HUES6 (cell line): ENCODE measurements around the gene DHRS12.

Source experiments
- H3K27ac ChIP-seq: 2 replicates; pipeline ENCODE4 v1.7.0; 2013; ENCODE audit warnings: low read depth, mild to moderate bottlenecking, low read length, inconsistent platforms
- H3K27me3 ChIP-seq: 2 replicates; pipeline ENCODE4 v1.6.1; 2013; ENCODE audit warnings: low read length; ENCODE audit not compliant: control insufficient read depth, insufficient read depth
- H3K36me3 ChIP-seq: 2 replicates; pipeline ENCODE4 v1.6.1; 2013; ENCODE audit warnings: low read length; ENCODE audit not compliant: control insufficient read depth, insufficient read depth
- H3K4me1 ChIP-seq: 2 replicates; pipeline ENCODE4 v1.6.1; 2013; ENCODE audit warnings: low read length; ENCODE audit not compliant: control insufficient read depth, insufficient read depth
- H3K4me3 ChIP-seq: 2 replicates; pipeline ENCODE4 v1.5.1; 2013; ENCODE audit warnings: low read depth, low read length
- H3K9ac ChIP-seq: one replicate; pipeline ENCODE4 v1.6.1; 2013; ENCODE audit warnings: mild to moderate bottlenecking, low read length
- H3K9me3 ChIP-seq: 2 replicates; pipeline ENCODE4 v1.6.1; 2013; ENCODE audit warnings: low read depth, low read length; ENCODE audit not compliant: control insufficient read depth, insufficient read depth

The DHRS12 gene

DNA sequence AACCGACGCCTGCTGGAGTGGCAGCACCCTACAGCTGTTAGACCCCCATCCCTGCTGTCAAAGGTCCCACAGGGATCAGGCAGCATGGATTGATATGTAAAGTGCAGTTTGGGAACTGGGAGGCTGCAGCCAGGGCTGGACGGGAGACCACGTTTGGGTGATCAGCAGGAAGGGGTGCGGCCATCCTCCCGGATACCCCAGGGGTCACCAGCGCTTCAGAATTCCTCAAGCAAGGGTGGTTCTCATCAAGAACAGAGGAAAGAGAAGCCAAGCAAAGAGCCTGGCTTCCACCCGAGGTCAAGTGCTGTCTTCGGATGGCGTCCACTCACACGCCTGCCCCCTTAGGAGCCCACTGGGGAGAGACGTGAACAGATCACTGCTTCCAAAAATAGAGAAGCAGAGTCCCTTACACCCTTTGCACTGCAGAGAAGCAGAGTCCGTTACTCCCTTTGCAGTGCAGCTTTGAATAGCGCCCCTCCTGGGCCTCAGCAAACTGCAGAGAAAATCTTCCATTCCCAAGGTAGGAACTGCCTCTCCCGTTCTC is 35.5 kb downstream of the DHRS12 start:
- Histone ChIP-seq H3K4me1 (peaks cover 14% of the 10 kb centered on the region), H3K27me3 (no peaks in the 10 kb centered on the region), H3K27ac (no peak overlapping the region), H3K36me3 (peaks cover 7% of the 10 kb centered on the region), H3K4me3 (no peak overlapping the region), H3K9ac (no peak overlapping the region), H3K9me3 (no peaks in the 10 kb centered on the region)

GRCh38 chr13:51767100-51767499 is 36.9 kb downstream of the DHRS12 start:
- Histone ChIP-seq H3K4me3 (no peak overlapping the region), H3K4me1 (peaks cover 14% of the 10 kb centered on the region), H3K27ac (no peak overlapping the region), H3K36me3 (peaks cover 20% of the 10 kb centered on the region), H3K9me3 (no peaks in the 10 kb centered on the region), H3K27me3 (no peaks in the 10 kb centered on the region), H3K9ac (no peak overlapping the region)

DNA sequence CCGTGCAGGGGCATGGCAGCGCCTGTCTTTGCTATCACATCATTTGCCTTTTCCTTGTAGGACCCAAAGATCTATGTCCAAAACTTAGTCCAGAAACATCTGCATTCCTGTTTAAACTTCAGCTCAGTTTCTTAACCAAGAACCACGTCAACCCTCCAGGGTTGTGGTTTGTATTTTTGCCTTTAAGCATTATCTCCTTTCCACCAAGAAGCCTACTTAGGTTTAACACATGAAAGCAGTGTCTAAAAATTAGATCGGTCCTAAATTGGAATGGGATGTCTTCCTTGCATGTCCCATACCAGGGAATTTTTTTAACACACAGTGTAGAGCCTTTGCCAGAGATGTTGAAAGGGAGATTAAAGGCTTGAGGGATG is 38.8 kb downstream of the DHRS12 start:
- peaks cover 14% of the 10 kb centered on the region for H3K4me1 ChIP-seq
- H3K9me3 ChIP-seq, result no peaks in the 10 kb centered on the region
- H3K4me3 ChIP-seq, result no peak overlapping the region
- H3K36me3 ChIP-seq, result peaks cover 36% of the 10 kb centered on the region
- no peaks in the 10 kb centered on the region for H3K27me3 ChIP-seq
- no peak overlapping the region for H3K27ac ChIP-seq
- H3K9ac ChIP-seq, result no peak overlapping the region

DNA sequence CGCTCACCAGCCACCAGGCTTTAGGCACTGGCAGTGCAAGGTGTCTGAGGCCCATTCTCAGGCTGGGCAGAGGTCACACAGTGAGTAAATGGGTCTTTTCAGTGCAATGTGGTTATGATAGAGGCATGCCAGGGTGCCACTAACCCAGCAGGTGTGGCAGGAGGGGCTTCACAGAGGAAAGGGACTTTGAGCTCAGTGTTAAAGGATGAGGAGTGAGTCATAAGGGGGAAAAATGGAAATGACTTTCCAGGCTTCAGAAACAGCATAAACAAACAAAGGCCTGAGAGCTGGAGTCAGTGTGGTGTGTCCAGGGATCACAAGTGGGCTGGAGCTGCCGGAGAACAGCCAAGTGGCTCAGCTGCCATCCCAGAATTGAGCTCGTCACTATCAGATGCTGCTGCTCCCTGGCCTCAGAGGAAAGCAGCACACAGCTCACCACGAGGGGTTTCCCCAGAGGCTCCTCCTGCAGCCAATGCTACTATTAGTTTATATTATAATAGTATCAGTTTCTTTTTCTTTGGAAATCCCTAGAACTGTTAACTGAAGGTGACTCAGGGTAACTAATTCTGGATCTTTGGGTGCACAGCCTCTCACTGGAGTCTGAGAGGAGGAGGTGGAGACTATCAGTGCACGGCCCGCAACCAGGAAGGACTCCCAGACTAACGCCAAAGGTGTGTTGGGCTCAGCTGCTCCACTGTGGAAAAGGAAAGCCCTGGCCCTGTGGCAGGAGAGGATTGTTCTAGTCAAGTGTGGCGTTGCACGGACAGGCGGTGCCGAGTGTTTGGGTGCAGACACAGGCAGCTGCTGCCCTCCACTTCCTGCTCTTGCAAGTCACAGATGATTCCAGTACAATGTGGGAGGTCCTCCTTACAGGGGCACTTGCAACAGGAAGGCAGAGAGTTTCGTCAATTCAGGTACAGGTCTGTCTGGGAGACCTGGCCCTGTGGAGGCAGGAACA is 39.5 kb downstream of the DHRS12 start:
- Histone ChIP-seq H3K4me3 (no peak overlapping the region), H3K27ac (no peak overlapping the region), H3K4me1 (peaks cover 14% of the 10 kb centered on the region)

GRCh38 chr13:51763486-51763885 is 40.5 kb downstream of the DHRS12 start:
- Histone ChIP-seq H3K36me3 (peaks cover 49% of the 10 kb centered on the region), H3K27me3 (no peaks in the 10 kb centered on the region), H3K9ac (no peak overlapping the region), H3K9me3 (no peaks in the 10 kb centered on the region), H3K4me1 (peaks cover 8% of the 10 kb centered on the region), H3K27ac (no peak overlapping the region), H3K4me3 (no peak overlapping the region)

More for the DNA sequence above, 39.5 kb downstream of the DHRS12 start:
- Histone ChIP-seq H3K9me3 (no peaks in the 10 kb centered on the region), H3K36me3 (peaks cover 42% of the 10 kb centered on the region), H3K9ac (no peak overlapping the region), H3K27me3 (no peaks in the 10 kb centered on the region)

DNA sequence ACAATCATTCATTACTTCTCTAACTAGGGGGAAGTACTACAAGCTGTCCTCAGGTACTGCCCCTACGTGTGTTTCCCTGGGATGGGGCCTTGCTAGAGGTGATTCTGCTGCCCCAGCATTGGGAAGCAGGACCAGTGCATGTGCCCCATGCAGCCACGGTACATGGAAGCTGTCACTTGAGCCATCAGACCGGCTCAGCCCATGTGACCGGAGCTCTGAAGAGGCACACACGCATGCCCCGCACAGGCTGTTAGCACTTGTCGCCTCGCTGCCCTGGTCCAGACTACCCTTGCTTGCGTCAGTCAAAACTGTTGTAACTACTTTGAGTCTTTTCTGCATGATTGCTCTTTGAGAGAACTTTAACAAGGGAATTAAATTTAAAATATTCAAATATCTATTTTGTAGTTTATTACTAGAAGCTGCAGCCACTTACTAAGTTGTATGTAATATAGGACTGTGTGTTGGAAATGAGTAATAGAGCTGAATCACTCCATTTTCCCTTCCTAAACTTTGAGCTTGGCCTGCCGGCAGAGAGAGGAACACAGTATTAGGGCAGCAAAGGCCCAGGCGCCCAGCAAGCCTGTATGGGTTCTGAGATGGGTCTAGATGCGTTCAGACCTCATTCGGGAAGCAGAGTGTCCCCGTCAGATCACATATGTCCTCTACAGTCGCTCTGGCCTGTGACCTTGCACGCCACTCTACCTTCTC is 42.2 kb downstream of the DHRS12 start:
- Histone ChIP-seq H3K9me3 (no peaks in the 10 kb centered on the region), H3K9ac (no peak overlapping the region), H3K27me3 (no peaks in the 10 kb centered on the region), H3K36me3 (peaks cover 60% of the 10 kb centered on the region), H3K4me3 (no peak overlapping the region), H3K27ac (no peak overlapping the region), H3K4me1 (0 out of 2 replicates have a peak, but pooled peaks cover 4% of the 10 kb centered on the region)

DNA sequence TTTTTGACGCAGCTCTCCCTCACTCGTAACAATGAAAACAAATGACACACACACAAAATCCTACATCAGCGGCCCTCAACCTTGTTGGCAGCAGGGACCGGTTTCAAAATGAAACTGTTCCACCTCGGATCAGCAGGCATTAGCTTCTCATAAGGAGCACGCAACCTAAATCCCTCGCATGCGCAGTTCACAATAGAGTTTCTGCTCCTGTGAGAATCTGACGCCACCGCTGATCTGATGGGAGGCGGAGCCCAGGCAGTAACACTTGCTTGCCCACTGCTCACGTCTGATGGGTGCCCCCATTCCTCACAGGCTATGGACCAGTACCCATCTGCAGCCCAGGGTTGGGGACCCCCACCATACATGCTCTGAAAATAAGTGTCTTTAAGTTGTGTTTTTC is 43.4 kb downstream of the DHRS12 start:
- Histone ChIP-seq H3K27ac (no peak overlapping the region), H3K36me3 (peaks cover 69% of the 10 kb centered on the region), H3K4me3 (no peak overlapping the region), H3K4me1 (0 out of 2 replicates have a peak, but pooled peaks cover 4% of the 10 kb centered on the region), H3K9me3 (no peaks in the 10 kb centered on the region), H3K9ac (no peak overlapping the region), H3K27me3 (no peaks in the 10 kb centered on the region)

GRCh38 chr13:51759240-51759639 is 44.7 kb downstream of the DHRS12 start:
- peaks cover 74% of the 10 kb centered on the region for H3K36me3 ChIP-seq
- no peak overlapping the region for H3K27ac ChIP-seq
- H3K9me3 ChIP-seq, result no peaks in the 10 kb centered on the region
- H3K27me3 ChIP-seq, result no peaks in the 10 kb centered on the region
- H3K4me3 ChIP-seq, result no peak overlapping the region
- H3K9ac ChIP-seq, result no peak overlapping the region
- 0 out of 2 replicates have a peak, but pooled peaks cover 3% of the 10 kb centered on the region for H3K4me1 ChIP-seq

- H3K9ac ChIP-seq, result no peak overlapping the region
- no peak overlapping the region for H3K27ac ChIP-seq
- H3K9me3 ChIP-seq, result no peaks in the 10 kb centered on the region
- no peaks in the 10 kb centered on the region for H3K27me3 ChIP-seq
- peaks cover 77% of the 10 kb centered on the region for H3K36me3 ChIP-seq
- no peaks in the 10 kb centered on the region for H3K4me1 ChIP-seq
- no peak overlapping the region for H3K4me3 ChIP-seq
Measured at GRCh38 chr13:51758691-51759090, 45.3 kb downstream of the DHRS12 start.

DNA sequence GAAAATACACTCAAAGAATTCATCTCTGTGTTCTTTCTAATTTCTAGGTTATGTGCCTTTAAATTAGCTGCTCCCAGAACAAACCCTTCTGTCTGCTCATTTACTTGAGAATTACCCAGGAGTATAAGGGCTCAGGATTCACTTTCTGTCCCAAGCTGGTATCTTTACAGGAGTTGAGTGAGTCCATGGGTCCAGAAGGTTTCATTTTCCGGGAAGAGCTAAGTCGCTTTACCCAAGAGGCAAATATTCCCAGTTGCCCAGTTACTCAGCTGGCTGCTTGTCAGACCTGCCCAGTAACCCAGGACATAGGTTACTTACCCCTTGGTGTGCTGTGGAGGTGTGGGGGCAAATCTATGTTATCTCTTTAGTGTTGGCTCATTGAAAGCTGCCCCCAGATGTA is 47.3 kb downstream of the DHRS12 start:
- no peak overlapping the region for H3K4me3 ChIP-seq
- no peaks in the 10 kb centered on the region for H3K27me3 ChIP-seq
- H3K9ac ChIP-seq, result no peak overlapping the region
- no peaks in the 10 kb centered on the region for H3K4me1 ChIP-seq
- no peak overlapping the region for H3K27ac ChIP-seq
- H3K36me3 ChIP-seq, result peaks cover 76% of the 10 kb centered on the region
- no peaks in the 10 kb centered on the region for H3K9me3 ChIP-seq
